Uterus (tissue), 2 donors: Measurements from ENCODE around the gene GRK5.
"Not testable (repeated sequence)": the region's sequence is repeated elsewhere in the genome, so short reads cannot be mapped to it uniquely, and the experiment has no call there.

ENCODE experiments used
- CTCF ChIP-seq, 4 experiments: fragments of 200-600 bp in 2 of 4; fragments of 450-650 bp in 2 of 4; sonication (generic) in 2 of 4; IDR thresholded peaks; one replicate each; pipeline ENCODE4 v1.5.1; 2016 to 2019; ENCODE audit warnings: antibody characterized with exemption in 4 of 4, mild to moderate bottlenecking in 2 of 4, moderate library complexity in 1 of 4
- POLR2A ChIP-seq, 2 donors: fragments of 450-650 bp; IDR thresholded peaks; one replicate each; pipeline ENCODE4 v1.6.1; 2016; ENCODE audit warnings: antibody characterized with exemption in 2 of 2, mild to moderate bottlenecking in 1 of 2, moderate library complexity in 1 of 2

GRCh38 chr10:119261016-119261415, 53.6 kb downstream of the GRK5 start:
- not testable (repeated sequence) for TF ChIP-seq CTCF, POLR2A (IDR thresholded peaks at IDR 0.05)
